GM18861 (cell line): ENCODE measurements around the gene ADAM33.

Experiments
- ATAC-seq: cut with Tn5 transposase; IDR thresholded peaks from one replicate; pipeline ENCODE4 v1.9.1; 2021; ENCODE audit not compliant: unreplicated experiment

ADAM33 gene

GRCh38 chr20:3687655-3688054, 5.8 kb upstream of the ADAM33 start:
- no peak for ATAC-seq

- no peak for ATAC-seq
Measured at GRCh38 chr20:3686867-3687321, 5.1 kb upstream of the ADAM33 start.

- ATAC-seq = no peak
Measured at GRCh38 chr20:3686421-3686820, 4.6 kb upstream of the ADAM33 start.

- ATAC-seq = no peak
Measured at GRCh38 chr20:3685341-3685740, 3.5 kb upstream of the ADAM33 start.

DNA sequence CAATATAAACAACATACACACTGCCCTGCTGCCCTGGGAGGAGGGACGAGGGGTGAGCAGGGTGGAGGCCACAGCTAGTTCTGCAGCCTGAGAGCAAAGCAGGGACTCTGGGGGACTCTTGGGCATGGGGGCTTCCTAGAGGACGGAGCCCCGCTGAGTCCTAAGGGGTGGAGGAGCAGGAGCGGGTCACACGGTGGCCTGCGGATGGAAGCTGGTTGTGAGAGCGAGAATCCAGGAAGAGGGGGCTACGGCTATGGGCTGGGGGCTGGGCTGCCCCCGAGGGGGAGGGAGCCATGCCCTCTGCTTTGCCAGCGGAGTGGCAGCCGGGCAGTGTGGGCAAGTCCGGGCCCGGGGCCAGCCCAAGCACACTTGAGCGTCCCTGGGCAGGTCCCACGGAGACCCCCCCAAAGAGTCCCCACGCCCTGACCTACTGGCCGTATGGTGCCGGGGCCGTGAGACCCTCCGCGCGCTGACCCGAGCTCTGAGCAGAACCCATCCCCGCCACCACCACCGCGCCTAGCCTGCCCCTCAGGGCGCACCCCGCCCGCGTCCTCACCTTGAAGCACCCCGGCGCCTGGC, 369 bp downstream of the ADAM33 start:
- no peak for ATAC-seq

DNA sequence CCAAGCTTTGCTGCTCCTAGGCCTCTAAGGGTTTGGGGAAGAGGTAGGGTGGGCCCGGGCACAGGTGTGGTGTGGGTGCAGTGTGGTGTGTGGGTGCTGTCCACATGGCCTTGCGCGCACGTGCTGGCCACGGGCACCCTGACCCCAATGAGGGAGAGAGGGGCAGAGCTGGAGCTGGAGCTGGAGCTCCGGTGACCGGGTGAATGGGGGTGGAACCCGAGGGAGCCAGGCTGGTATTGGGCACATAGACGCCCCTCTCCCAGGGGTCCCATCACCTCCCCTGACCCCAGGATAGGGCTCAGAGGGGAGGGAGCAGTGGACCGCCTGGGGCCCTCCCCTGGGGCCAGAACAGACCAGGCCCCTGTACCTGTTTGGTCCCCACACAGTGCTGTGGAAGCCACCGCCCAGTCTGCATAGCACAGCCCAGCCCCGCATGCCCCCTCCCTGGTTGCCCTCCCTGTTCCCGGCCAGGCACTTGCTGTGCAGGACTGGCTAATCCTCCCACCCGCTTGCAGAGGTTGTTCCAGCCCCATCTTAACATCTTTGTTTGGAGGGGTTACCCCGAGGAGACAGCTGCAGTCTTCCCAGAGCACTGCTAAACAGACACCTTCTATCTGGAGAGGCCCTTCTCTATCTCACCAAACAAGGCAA, 984 bp downstream of the ADAM33 start:
- no peak for ATAC-seq

GRCh38 chr20:3679749-3680700, 1.8 kb downstream of the ADAM33 start:
- ATAC-seq = no peak

GRCh38 chr20:3678856-3679720, 2.7 kb downstream of the ADAM33 start:
- ATAC-seq = no peak

DNA sequence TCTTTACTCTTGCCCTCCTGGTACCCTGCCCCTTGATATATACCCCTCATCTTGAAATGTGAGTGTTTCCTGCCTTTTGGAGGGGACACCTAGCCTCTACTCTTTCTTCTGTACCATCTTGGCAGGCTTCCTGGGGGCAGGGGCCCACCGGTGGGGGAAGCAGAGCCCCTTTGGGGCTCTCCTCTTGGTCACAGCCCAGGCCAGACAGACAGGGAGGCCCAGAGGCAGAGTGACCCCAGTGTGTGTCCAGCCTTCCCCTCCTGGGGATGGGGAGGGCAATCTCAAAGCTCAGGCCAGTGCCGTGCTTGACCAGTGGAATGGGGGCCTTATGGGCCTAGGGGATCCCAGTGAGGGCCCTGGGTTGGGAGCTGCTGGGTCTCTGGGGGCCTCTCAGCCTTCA, 3.6 kb downstream of the ADAM33 start:
- no peak for ATAC-seq

GRCh38 chr20:3677733-3678132, 4.1 kb downstream of the ADAM33 start:
- ATAC-seq = no peak

DNA sequence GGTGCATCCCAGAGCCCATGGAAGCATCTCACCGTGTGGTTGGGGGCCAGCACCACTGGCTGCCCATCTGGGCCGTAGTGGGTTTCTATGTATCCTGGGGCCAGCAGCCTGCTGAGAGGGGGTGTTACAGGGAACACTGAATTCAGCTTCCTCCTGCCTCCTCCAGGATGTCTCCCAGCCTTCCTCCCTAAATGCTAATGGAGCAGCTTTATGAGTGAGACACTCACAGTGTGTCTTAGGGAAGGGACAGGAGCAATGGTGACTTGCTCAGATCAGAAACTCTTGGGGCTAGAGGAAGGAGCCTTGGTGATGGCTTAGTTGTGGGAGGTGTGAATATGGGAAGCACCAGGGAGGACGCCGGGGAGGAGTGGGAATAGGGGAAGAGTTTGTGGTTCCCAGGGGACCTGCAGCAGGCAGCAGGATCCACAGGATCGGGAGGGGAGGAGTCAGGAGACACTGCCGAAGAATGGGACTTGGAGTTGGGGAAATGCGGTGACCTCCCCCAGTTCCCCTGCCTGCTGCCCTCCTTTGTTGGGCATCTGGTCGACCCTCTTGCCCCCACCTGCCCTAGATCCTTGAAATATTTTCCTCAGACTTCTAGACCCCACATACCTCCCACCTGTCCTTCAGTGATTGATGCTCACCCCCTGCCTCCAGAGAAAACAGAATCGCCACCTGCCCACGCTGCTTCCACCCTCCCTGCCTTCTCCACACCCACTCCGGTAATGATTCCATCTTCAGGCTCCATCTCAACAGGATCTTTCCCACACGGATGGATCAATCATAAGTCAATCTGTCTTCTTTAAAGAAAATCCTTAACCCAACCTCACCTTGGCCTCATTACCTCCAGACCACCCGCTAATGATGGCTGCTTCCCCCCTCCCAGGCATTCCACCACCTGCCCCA, 6.6 kb downstream of the ADAM33 start:
- no peak for ATAC-seq

GRCh38 chr20:3674447-3674846, 7.4 kb downstream of the ADAM33 start:
- no peak for ATAC-seq

DNA sequence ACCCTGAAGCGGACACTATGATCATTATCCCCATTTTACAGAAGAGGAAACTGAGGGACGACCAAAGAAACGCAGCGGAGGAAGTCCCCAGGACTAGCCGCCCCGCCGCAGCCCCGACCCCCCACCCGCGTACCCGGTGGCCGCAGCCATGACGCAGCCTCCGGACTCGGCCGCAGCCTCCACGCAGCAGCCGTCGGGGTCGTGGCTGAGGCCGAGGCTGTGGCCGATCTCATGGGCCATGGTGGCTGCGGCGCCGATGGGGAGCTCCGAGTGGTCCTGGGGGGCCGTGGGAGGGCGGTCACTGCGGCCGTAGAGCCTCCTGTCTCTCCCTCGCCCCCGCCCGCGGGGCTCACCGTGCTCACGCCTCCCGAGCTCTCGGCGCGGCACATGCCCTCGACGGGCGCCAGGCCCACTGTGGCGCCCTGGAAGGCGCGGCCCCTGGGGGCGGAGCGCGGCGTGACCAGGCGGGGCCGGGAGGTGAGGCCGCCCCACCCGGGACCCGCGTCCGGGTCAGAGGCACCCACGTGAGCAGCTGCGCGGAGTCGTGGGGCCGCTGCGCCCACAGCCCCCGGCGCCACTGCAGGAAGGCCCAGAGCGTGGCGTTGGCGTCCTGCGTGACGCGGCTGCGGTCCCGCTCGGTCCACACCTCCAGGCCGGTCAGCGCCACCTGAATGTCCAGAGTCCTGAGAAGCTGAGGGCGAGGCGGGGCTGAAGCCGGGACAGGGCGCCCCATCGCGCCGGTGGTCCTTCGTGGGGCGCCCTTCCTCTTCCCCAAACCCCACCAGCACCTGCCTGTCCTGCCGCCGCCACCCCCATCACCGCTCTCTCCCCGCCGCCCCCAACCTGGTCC, 8.4 kb downstream of the ADAM33 start:
- no peak for ATAC-seq

DNA sequence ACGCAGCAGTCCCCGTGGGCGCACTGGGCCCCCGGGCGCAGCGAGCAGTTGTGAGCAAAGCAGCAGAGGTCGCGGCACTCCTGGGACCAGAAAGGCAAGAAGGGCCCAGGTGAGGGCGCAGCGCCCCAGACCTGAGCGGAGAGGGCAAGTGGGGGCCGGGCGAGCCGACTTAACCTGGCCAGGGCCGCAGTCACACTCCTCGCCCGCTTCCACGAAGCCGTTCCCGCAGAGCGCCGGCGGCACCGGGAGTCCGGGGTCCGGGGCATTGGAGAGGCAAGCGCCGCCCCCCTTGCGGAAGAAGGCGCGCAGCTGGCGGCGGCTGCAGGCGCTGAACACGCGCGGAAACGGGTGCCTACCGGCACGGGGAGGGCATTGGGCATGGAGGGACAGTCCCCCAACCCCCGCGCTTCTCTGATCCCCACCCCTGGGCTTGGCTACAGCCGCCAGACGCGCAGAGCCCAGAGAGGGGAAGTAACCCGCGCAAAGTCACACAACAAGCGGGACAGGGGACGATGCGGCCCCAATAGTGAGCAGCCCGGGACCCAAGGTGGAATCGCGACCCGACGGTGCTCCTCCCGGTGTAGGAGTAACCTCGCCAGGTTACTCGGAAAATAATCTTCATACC, 9.2 kb downstream of the ADAM33 start:
- ATAC-seq = no peak

- ATAC-seq = no peak
Measured at GRCh38 chr20:3671986-3672546, 9.7 kb downstream of the ADAM33 start.

DNA sequence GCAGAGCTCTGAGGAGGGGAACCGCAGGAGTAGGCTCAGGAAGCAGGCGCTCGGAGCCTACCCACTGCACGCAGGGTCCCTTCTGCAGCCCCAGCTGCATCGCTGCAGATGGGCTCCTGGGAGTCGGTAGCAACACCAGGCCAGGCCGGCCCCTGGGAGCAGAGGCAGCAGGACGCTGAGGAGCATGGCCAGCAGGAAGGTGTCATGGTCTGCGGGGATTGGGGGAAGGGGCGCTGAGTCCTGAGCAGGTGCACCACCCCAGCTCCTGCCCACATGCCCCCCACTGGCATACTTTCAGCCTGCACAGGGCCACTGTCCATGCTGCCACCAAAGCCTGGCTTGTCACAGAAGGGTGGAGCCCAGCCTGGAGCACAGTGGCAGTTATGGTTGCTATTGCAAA, 10.9 kb downstream of the ADAM33 start:
- ATAC-seq = no peak

GRCh38 chr20:3670511-3670910, 11.3 kb downstream of the ADAM33 start:
- no peak for ATAC-seq

- no peak for ATAC-seq
Measured at GRCh38 chr20:3669710-3670367, 12.0 kb downstream of the ADAM33 start.
